ENCODE results near the gene ASCC2.

- TF ChIP-seq CTCF (conservative IDR thresholded peaks at IDR 0.05; ENCODE audit: low read depth, low read length): no peak
- no peak for TF ChIP-seq POLR2A (IDR thresholded peaks at IDR 0.05; ENCODE audit: low read depth, low read length)
- no peak for TF ChIP-seq FOS (IDR thresholded peaks at IDR 0.05; ENCODE audit: low read depth, low read length)
Measured at GRCh38 chr22:29887358-29887757, 49.3 kb upstream of the ASCC2 start.

Measured in IMR-90 (cell line).